IMR-90 (cell line): Measurements from ENCODE around the gene GATA5. TPM values are rescaled to one million over a fixed set of nuclear protein-coding genes. Genes with fewer than 3 reads are reported as not detected.

Source experiments
- ATAC-seq: fragments of 200-7000 bp; cut with Tn5 transposase; 2 replicates; pipeline ENCODE4 v1.9.1; 2020; ENCODE audit warnings: low read depth, mild to moderate bottlenecking, moderate library complexity
- BruUV-seq: library from RNA; stranded (reverse); fragments of 400-500 nt; replicated peaks from 2 replicates; lab custom pipeline; 2021; lab: Mats Ljungman, UMichigan
- CTCF ChIA-PET: fragments of 300-600 bp; formaldehyde crosslinking; extraction: SDS; loops from one replicate; lab custom pipeline; 2021; ENCODE audit warnings: antibody characterized with exemption; lab: Yijun Ruan, JAX
- POLR2A ChIA-PET: fragments of 300-600 bp; sonication (Branson Sonifier 250); formaldehyde crosslinking; loops from one replicate; lab custom pipeline; 2022; ENCODE audit warnings: antibody characterized with exemption; ENCODE audit not compliant: unreplicated experiment; lab: Charles Lee
- DNase-seq: peaks from one replicate; pipeline ENCODE4 v3.0.0; 2013
- H2AFZ ChIP-seq: replicated peaks from 2 replicates; pipeline ENCODE3; 2013; ENCODE audit warnings: low read length, mild to moderate bottlenecking; ENCODE audit not compliant: poor library complexity
- H2AK5ac ChIP-seq: 2 replicates; pipeline ENCODE4 v1.6.1; 2013; ENCODE audit warnings: low read depth, low read length, inconsistent platforms
- H2AK9ac ChIP-seq: replicated peaks from 2 replicates; pipeline ENCODE3; 2013; ENCODE audit warnings: mild to moderate bottlenecking, low read depth, low read length, moderate library complexity; ENCODE audit not compliant: poor library complexity
- H2BK120ac ChIP-seq: 2 replicates; pipeline ENCODE4 v1.6.1; 2013; ENCODE audit warnings: low read depth, low read length, inconsistent platforms
- H2BK15ac ChIP-seq: 3 replicates; pipeline ENCODE4 v1.6.1; 2013; ENCODE audit warnings: low read depth, low read length, inconsistent platforms
- H2BK20ac ChIP-seq: 2 replicates; pipeline ENCODE4 v1.6.1; 2013; ENCODE audit warnings: low read depth, mild to moderate bottlenecking, inconsistent platforms, low read length, moderate library complexity
- H2BK5ac ChIP-seq: 2 replicates; pipeline ENCODE4 v1.6.1; 2013; ENCODE audit warnings: mild to moderate bottlenecking, low read depth, low read length, inconsistent platforms; ENCODE audit not compliant: poor library complexity, severe bottlenecking
- H3K14ac ChIP-seq: replicated peaks from 2 replicates; pipeline ENCODE4 v1.6.1; 2013; ENCODE audit warnings: low read depth, low read length, inconsistent platforms
- H3K18ac ChIP-seq: 2 replicates; pipeline ENCODE4 v1.6.1; 2013; ENCODE audit warnings: low read depth, low read length, control low read depth
- H3K23ac ChIP-seq: 2 replicates; pipeline ENCODE4 v1.6.1; 2013; ENCODE audit warnings: low read depth, low read length, inconsistent platforms
- H3K27ac ChIP-seq: 2 replicates; pipeline ENCODE4 v1.5.1; 2013; ENCODE audit warnings: mild to moderate bottlenecking, control low read depth, low read length; ENCODE audit not compliant: insufficient read depth
- H3K27me3 ChIP-seq: 2 replicates; pipeline ENCODE4 v1.6.1; 2013; ENCODE audit warnings: low read length; ENCODE audit not compliant: control insufficient read depth, insufficient read depth
- H3K36me3 ChIP-seq: 2 replicates; pipeline ENCODE4 v1.6.1; 2013; ENCODE audit warnings: low read length, mixed read lengths; ENCODE audit not compliant: control insufficient read depth, insufficient read depth
- H3K4ac ChIP-seq: 2 replicates; pipeline ENCODE4 v1.6.1; 2013; ENCODE audit warnings: low read depth, low read length, inconsistent platforms
- H3K4me1 ChIP-seq: 2 replicates; pipeline ENCODE4 v1.6.1; 2013; ENCODE audit warnings: low read length, mixed read lengths; ENCODE audit not compliant: control insufficient read depth, insufficient read depth
- H3K4me2 ChIP-seq: 2 replicates; pipeline ENCODE4 v1.6.1; 2013; ENCODE audit warnings: low read depth, mild to moderate bottlenecking, control low read depth, low read length, moderate library complexity
- H3K4me3 ChIP-seq: 2 replicates; pipeline ENCODE4 v1.5.1; 2013; ENCODE audit warnings: low read depth, mild to moderate bottlenecking, control low read depth, low read length, moderate library complexity; ENCODE audit not compliant: insufficient read depth
- H3K56ac ChIP-seq: 2 replicates; pipeline ENCODE4 v1.6.1; 2013; ENCODE audit warnings: low read length, inconsistent platforms; ENCODE audit not compliant: insufficient read depth; ENCODE audit errors: extremely low read depth
- H3K79me1 ChIP-seq, 2 experiments: 2 replicates each; pipeline ENCODE4 v1.6.1; 2013; ENCODE audit warnings: low read length in 2 of 2, inconsistent platforms in 1 of 2, low read depth in 1 of 2
- H3K9ac ChIP-seq: 2 replicates; pipeline ENCODE4 v1.6.1; 2013; ENCODE audit warnings: low read depth, low read length, control low read depth
- H3K9me1 ChIP-seq: 2 replicates; pipeline ENCODE4 v1.6.1; 2013; ENCODE audit warnings: low read length, inconsistent platforms; ENCODE audit not compliant: insufficient read depth
- H3K9me3 ChIP-seq: 2 replicates; pipeline ENCODE4 v1.6.1; 2013; ENCODE audit warnings: low read length; ENCODE audit not compliant: control insufficient read depth, insufficient read depth
- H4K20me1 ChIP-seq: 2 replicates; pipeline ENCODE4 v1.6.1; 2013; ENCODE audit warnings: low read length, inconsistent platforms; ENCODE audit not compliant: insufficient read depth
- H4K5ac ChIP-seq: 2 replicates; pipeline ENCODE4 v1.6.1; 2013; ENCODE audit warnings: mild to moderate bottlenecking, low read depth, low read length, control low read depth
- H4K8ac ChIP-seq, 2 experiments: 2 replicates each; pipeline ENCODE4 v1.6.1; 2013; ENCODE audit warnings: low read depth in 2 of 2, low read length in 2 of 2, control low read depth in 1 of 2, inconsistent platforms in 1 of 2
- H4K91ac ChIP-seq: 2 replicates; pipeline ENCODE4 v1.6.1; 2013; ENCODE audit warnings: low read depth, low read length, inconsistent platforms; ENCODE audit not compliant: insufficient read depth
- BHLHE40 ChIP-seq: fragments of 150-350 bp; IDR thresholded peaks from 2 replicates; pipeline ENCODE4 v1.6.1; 2016; ENCODE audit warnings: mild to moderate bottlenecking, low read depth, low read length
- CEBPB ChIP-seq: IDR thresholded peaks from 2 replicates; pipeline ENCODE4 v1.6.1; 2012; ENCODE audit warnings: low read depth, low read length, improper control_type of control experiment
- CHD1 ChIP-seq: IDR thresholded peaks from 2 replicates; pipeline ENCODE4 v1.6.1; 2012; ENCODE audit warnings: low read depth, low read length, improper control_type of control experiment
- CTCF ChIP-seq: conservative IDR thresholded peaks from 2 replicates; pipeline ENCODE4 v1.5.1; 2012; ENCODE audit warnings: mild to moderate bottlenecking, low read depth, low read length, improper control_type of control experiment
- ELK1 ChIP-seq: fragments of 150-350 bp; IDR thresholded peaks from 2 replicates; pipeline ENCODE4 v1.6.1; 2016; ENCODE audit warnings: low read depth, mild to moderate bottlenecking, low read length, moderate library complexity, borderline replicate concordance
- FOS ChIP-seq: fragments of 150-350 bp; IDR thresholded peaks from 2 replicates; pipeline ENCODE4 v1.6.1; 2016; ENCODE audit warnings: low read depth, low read length
- MAFK ChIP-seq: IDR thresholded peaks from 2 replicates; pipeline ENCODE4 v1.6.1; 2012; ENCODE audit warnings: low read depth, low read length, improper control_type of control experiment
- MAZ ChIP-seq: IDR thresholded peaks from 2 replicates; pipeline ENCODE4 v1.6.1; 2012; ENCODE audit warnings: low read depth, mild to moderate bottlenecking, low read length, improper control_type of control experiment, moderate library complexity, borderline replicate concordance
- MXI1 ChIP-seq: IDR thresholded peaks from 2 replicates; pipeline ENCODE4 v1.6.1; 2012; ENCODE audit warnings: low read depth, mild to moderate bottlenecking, low read length, moderate library complexity, borderline replicate concordance
- NFE2L2 ChIP-seq: fragments of 150-350 bp; IDR thresholded peaks from 2 replicates; pipeline ENCODE4 v1.6.1; 2016; ENCODE audit warnings: low read depth, mild to moderate bottlenecking, low read length
- POLR2A ChIP-seq: IDR thresholded peaks from 2 replicates; pipeline ENCODE4 v1.6.1; 2012; ENCODE audit warnings: mild to moderate bottlenecking, low read depth, low read length
- RAD21 ChIP-seq: IDR thresholded peaks from 2 replicates; pipeline ENCODE4 v1.6.1; 2012; ENCODE audit warnings: low read length, improper control_type of control experiment
- RCOR1 ChIP-seq: IDR thresholded peaks from 2 replicates; pipeline ENCODE4 v1.6.1; 2012; ENCODE audit warnings: mild to moderate bottlenecking, low read length, improper control_type of control experiment; ENCODE audit not compliant: insufficient replicate concordance
- SMC3 ChIP-seq: fragments of 150-350 bp; IDR thresholded peaks from 2 replicates; pipeline ENCODE4 v1.6.1; 2016; ENCODE audit warnings: low read depth, mild to moderate bottlenecking, antibody characterized with exemption, low read length, moderate library complexity
- USF2 ChIP-seq: fragments of 150-350 bp; IDR thresholded peaks from 2 replicates; pipeline ENCODE4 v1.6.1; 2017; ENCODE audit warnings: mild to moderate bottlenecking, antibody characterized with exemption, low read length, low read depth
- WGBS, 2 experiments: methylation state at CpG; one replicate each; pipeline versions ENCODE4 v1.1.5 to v1.1.7; 2013; ENCODE audit warnings: missing lambda C conversion rate in 2 of 2; ENCODE audit not compliant: insufficient read length in 1 of 2; ENCODE audit errors: extremely low coverage in 2 of 2; 5-methylcytosine and 5-hydroxymethylcytosine counted together
- dilution Hi-C: fragments of 300-500 bp; cut with HindIII; formaldehyde crosslinking; loops from one replicate; pipeline ENCODE4 v1.14.3; 2018; ENCODE audit warnings: low sequenced_read_pairs; ENCODE audit not compliant: unreplicated experiment
- in situ Hi-C: fragments of 300-500 bp; cut with MboI; formaldehyde crosslinking; loops from 3 replicates; pipeline ENCODE4 v1.14.3; 2019; ENCODE audit warnings: low sequenced_read_pairs, inconsistent platforms, mixed read lengths
- intact Hi-C: fragments of 100-400 bp; cut with micrococcal nuclease; formaldehyde crosslinking; loops from 2 replicates; pipeline ENCODE4 v1.10.0; 2022
- polyA plus RNA-seq, 3 experiments: library from polyadenylated mRNA; depleted of rRNA; stranded (reverse); fragments of >200 nt; gene quantifications; 2 replicates each; pipeline ENCODE4 v1.2.3, GENCODE V29; 2012; ENCODE audit warnings: low replicate concordance in 1 of 3
- total RNA-seq: library from RNA; depleted of rRNA; stranded (reverse); fragments of >200 nt; gene quantifications from 2 replicates; pipeline ENCODE4 v1.2.3, GENCODE V29; 2012

Gene GATA5
- total and polyA plus RNA-seq, 2 of the 4 experiments (the other 2 are of a cell fraction): not detected

GRCh38 chr20:62445553-62446340 is 30.0 kb downstream of the GATA5 start:
- no peak overlapping the region for H3K23ac ChIP-seq
- H4K8ac ChIP-seq: no peak overlapping the region
- H2BK5ac ChIP-seq: no peak overlapping the region
- H4K91ac ChIP-seq: no peak overlapping the region
- no peak overlapping the region for H2BK20ac ChIP-seq
- H3K4me3 ChIP-seq: no peak overlapping the region
- H3K14ac ChIP-seq: no peak overlapping the region
- in situ Hi-C loops (no loop called here), intact Hi-C loops (no loop called here), dilution Hi-C loops (no loop called here)
- ChIA-PET POLR2A (no interaction called here), CTCF (no interaction called here)
- no peak for ATAC-seq
- H3K9me1 ChIP-seq: no peaks in the 10 kb centered on the region
- H3K79me1 ChIP-seq: no peaks in the 10 kb centered on the region
- no TSS peak for BruUV-seq
- H3K27ac ChIP-seq: no peak overlapping the region
- no peak overlapping the region for H3K4me2 ChIP-seq
- H2BK120ac ChIP-seq: no peak overlapping the region
- no peak overlapping the region for H2BK15ac ChIP-seq
- WGBS, 2 experiments: 86% methylated on average over 13 of the region's 36 CpGs; no CpG with 5 or more reads in 1 of the 2 experiments
- no peak overlapping the region for H3K4ac ChIP-seq
- no peak overlapping the region for H2AK9ac ChIP-seq
- H3K9me3 ChIP-seq: peaks cover 2% of the 10 kb centered on the region; the same call in 1 of the 2 replicates
- no peak for DNase-seq
- no peaks in the 10 kb centered on the region for H4K20me1 ChIP-seq
- no peak overlapping the region for H3K9ac ChIP-seq
- peaks cover 34% of the 10 kb centered on the region; the same call in 1 of the 2 replicates for H3K27me3 ChIP-seq
- no peaks in the 10 kb centered on the region for H3K4me1 ChIP-seq
- H3K18ac ChIP-seq: no peak overlapping the region
- no peak overlapping the region for H4K5ac ChIP-seq
- H3K36me3 ChIP-seq: no peaks in the 10 kb centered on the region
- H2AK5ac ChIP-seq: no peak overlapping the region
- no peak overlapping the region for H2AFZ ChIP-seq
- no peak overlapping the region for H3K56ac ChIP-seq
- TF ChIP-seq MAFK (no peak), CEBPB (no peak), ELK1 (no peak), CTCF (no peak), BHLHE40 (no peak), POLR2A (no peak), MAZ (no peak), RCOR1 (no peak), NFE2L2 (no peak), RAD21 (no peak), CHD1 (no peak), MXI1 (no peak), USF2 (no peak), FOS (no peak), SMC3 (no peak)
